ENCODE results near the gene ASTN1. TPM values are rescaled to one million over a fixed set of nuclear protein-coding genes. Genes with fewer than 3 reads are reported as not detected.

ASTN1 gene
- total RNA-seq, 1 experiment from 2014 or later, result 0.42 TPM

GRCh38 chr1:176811511-176812288, 352.8 kb downstream of the ASTN1 start (continued):
- TF ChIP-seq POLR2A (IDR thresholded peaks at IDR 0.05; ENCODE audit: borderline replicate concordance, extremely low read depth, insufficient read depth, insufficient read length) (no peak), SP1 (IDR thresholded peaks at IDR 0.05; ENCODE audit: low read depth) (no peak), FOSL1 (IDR thresholded peaks at IDR 0.05; ENCODE audit: low read depth) (no peak), SRF (IDR thresholded peaks at IDR 0.05; ENCODE audit: low read depth) (no peak), SIN3A (IDR thresholded peaks at IDR 0.05; ENCODE audit: low read depth) (no peak), CEBPB (IDR thresholded peaks at IDR 0.05; ENCODE audit: low read depth) (no peak), TCF7L2 (IDR thresholded peaks at IDR 0.05; ENCODE audit: borderline replicate concordance, extremely low read depth, insufficient read depth, insufficient read length) (no peak), ATF3 (IDR thresholded peaks at IDR 0.05) (no peak)
- TF ChIP-seq, protein P1, sequence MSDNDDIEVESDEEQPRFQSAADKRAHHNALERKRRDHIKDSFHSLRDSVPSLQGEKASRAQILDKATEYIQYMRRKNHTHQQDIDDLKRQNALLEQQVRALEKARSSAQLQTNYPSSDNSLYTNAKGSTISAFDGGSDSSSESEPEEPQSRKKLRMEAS (IDR thresholded peaks at IDR 0.05), result no peak

DNA sequence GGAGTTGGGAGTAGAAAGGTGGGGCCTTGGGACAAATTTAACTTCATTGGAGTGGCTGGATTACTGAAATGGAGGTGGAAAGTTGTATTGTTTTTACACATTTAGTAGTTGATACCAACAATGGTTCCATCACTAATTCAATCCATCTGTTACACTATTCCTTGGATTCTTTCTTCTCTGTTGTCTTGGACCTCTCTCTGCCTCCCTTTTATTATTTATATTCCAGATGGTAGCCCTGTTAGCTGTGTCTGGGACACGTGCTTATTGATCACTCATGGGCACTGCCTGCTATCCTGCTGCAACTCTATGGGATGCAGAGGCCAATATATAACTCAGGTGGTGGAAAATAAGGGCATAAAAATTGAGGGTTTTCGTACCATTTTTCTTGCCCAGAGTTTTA, 355.2 kb downstream of the ASTN1 start:
- Histone ChIP-seq H3K9ac (ENCODE audit: low read length) (no peak overlapping the region), H3K27me3 (ENCODE audit: insufficient read depth, low read length) (peaks cover 4% of the 10 kb centered on the region), H3K4me3 (replicated peaks in 1 of 2; ENCODE audit: low read depth in 1 of 2, low read length in 2 of 2) (no peak overlapping the region), H3K79me2 (ENCODE audit: insufficient read depth, low read length) (no peaks in the 10 kb centered on the region), H3K9me2 (ENCODE audit: insufficient read depth) (no peaks in the 10 kb centered on the region), H4K20me1 (ENCODE audit: insufficient read depth) (no peaks in the 10 kb centered on the region; the same call in 1 of the 2 replicates), H3K4me1 (ENCODE audit: control insufficient read depth in 1 of 2, insufficient read depth in 2 of 2, low read length in 2 of 2) (no peaks in the 10 kb centered on the region), H3K27ac (ENCODE audit: low read depth, low read length) (no peak overlapping the region), H3K9me3 (ENCODE audit: control insufficient read depth in 1 of 2, insufficient read depth in 1 of 2, low read depth in 1 of 2, low read length in 2 of 2) (no peaks in the 10 kb centered on the region), H3K36me3 (ENCODE audit: control insufficient read depth in 1 of 2, insufficient read depth in 2 of 2, low read length in 2 of 2) (no peaks in the 10 kb centered on the region), H2AFZ (ENCODE audit: low read depth, low read length, poor library complexity, severe bottlenecking) (no peak overlapping the region), H3K4me2 (ENCODE audit: low read length) (no peak overlapping the region)
- ChIA-PET POLR2A (no interaction called here), CTCF (no interaction called here), RAD21 (ENCODE audit: low non-redundant PET in 1 of 2, low total read pairs in 2 of 2, uncharacterized antibody in 2 of 2, unreplicated experiment in 2 of 2) (no interaction called here)
- TF ChIP-seq EZH2 (IDR thresholded peaks at IDR 0.05) (no peak), ZFX (IDR thresholded peaks at IDR 0.05) (no peak), EGR1 (IDR thresholded peaks at IDR 0.05; ENCODE audit: low read depth) (no peak)
- no TSS peak for BruUV-seq (replicated peaks)
- no peak for DNase-seq (ENCODE audit: low read depth, low spot score)
- no peak for ATAC-seq
- intact Hi-C loops (cut with micrococcal nuclease), result no loop called here

MicroRNAs encoded within 50 kb of the gene (microRNA counts, 767-probe panel; counts per million panel counts)
- microRNA hsa-miR-488-3p, result not detected

Small RNA genes lying within 50 kb of the gene (microRNA-seq; reads per million reads assigned to microRNA genes)
- 2.4 reads per million for gene MIR488 (ENCODE audit: borderline number of aligned reads)

Other genes with a start within 250 kb of the ASTN1 start
- not detected for gene BRINP2, start 6.2 kb upstream of the ASTN1 start, total RNA-seq (2021; ENCODE audit: unreplicated experiment)

Data from HCT116 (cell line).